Naive thymus-derived CD4-positive, alpha-beta T cell (primary cell): ENCODE results near the gene GMPS. TPM values are rescaled to one million over a fixed set of nuclear protein-coding genes. Genes with fewer than 3 reads are reported as not detected.
"Not testable (repeated sequence)": the region's sequence is repeated elsewhere in the genome, so short reads cannot be mapped to it uniquely, and the experiment has no call there.

Source experiments
- ATAC-seq: fragments of 150-1000 bp; cut with Tn5 transposase; 2 replicates; pipeline ENCODE4 v1.10.0; 2021; ENCODE audit warnings: mild to moderate bottlenecking, moderate library complexity
- CTCF ChIA-PET: fragments of 350-600 bp; sonication (Branson Sonifier 250); formaldehyde crosslinking; loops from one replicate; lab custom pipeline; 2021; ENCODE audit warnings: antibody characterized with exemption; lab: Charles Lee
- POLR2A ChIA-PET: fragments of 350-600 bp; sonication (Branson Sonifier 250); formaldehyde crosslinking; loops from one replicate; lab custom pipeline; 2021; ENCODE audit warnings: antibody characterized with exemption, inconsistent platforms; lab: Charles Lee
- DNase-seq, 9 donors: peaks; one replicate each; pipeline versions ENCODE4 v3.0.0 to v3.0.0-alpha.2; 2020 to 2022; ENCODE audit warnings: mixed read lengths in 1 of 9
- H3K27ac ChIP-seq: one replicate; pipeline ENCODE4 v1.7.0; 2013; ENCODE audit warnings: mild to moderate bottlenecking, low read depth, low read length, moderate library complexity
- H3K27me3 ChIP-seq, 2 donors: one replicate each; pipeline ENCODE4 v1.7.0; 2013; ENCODE audit warnings: low read length in 2 of 2, mild to moderate bottlenecking in 2 of 2, moderate library complexity in 2 of 2; ENCODE audit not compliant: control insufficient read depth in 2 of 2, insufficient read depth in 2 of 2
- H3K36me3 ChIP-seq, 3 experiments: 1 replicate in 2 of 3; 2 replicates in 1 of 3; pipeline ENCODE4 v1.7.0; 2013; ENCODE audit warnings: low read length in 3 of 3, mild to moderate bottlenecking in 3 of 3, moderate library complexity in 1 of 3; ENCODE audit not compliant: insufficient read depth in 3 of 3, control insufficient read depth in 2 of 3
- H3K4me1 ChIP-seq, 2 donors: one replicate each; pipeline ENCODE4 v1.7.0; 2013; ENCODE audit warnings: low read length in 2 of 2, mild to moderate bottlenecking in 2 of 2, moderate library complexity in 1 of 2; ENCODE audit not compliant: control insufficient read depth in 2 of 2, insufficient read depth in 2 of 2
- H3K4me3 ChIP-seq: 2 replicates; pipeline ENCODE4 v1.7.0; 2013; ENCODE audit warnings: mild to moderate bottlenecking, low read length
- H3K9me3 ChIP-seq, 3 experiments: 1 replicate in 2 of 3; 2 replicates in 1 of 3; pipeline ENCODE4 v1.7.0; 2013; ENCODE audit warnings: low read length in 3 of 3; ENCODE audit not compliant: control insufficient read depth in 2 of 3
- H3K27ac Mint-ChIP-seq, 9 donors: one replicate each; pipeline ENCODE4 v1.8.0; 2020 to 2022; ENCODE audit warnings: mixed read lengths in 9 of 9, mild to moderate bottlenecking in 8 of 9, moderate library complexity in 5 of 9, inconsistent platforms in 2 of 9
- H3K27me3 Mint-ChIP-seq, 5 donors: one replicate each; pipeline ENCODE4 v1.8.0; 2021 to 2022; ENCODE audit warnings: mixed read lengths in 5 of 5, mild to moderate bottlenecking in 1 of 5
- H3K36me3 Mint-ChIP-seq, 5 donors: one replicate each; pipeline ENCODE4 v1.8.0; 2020 to 2022; ENCODE audit warnings: mixed read lengths in 5 of 5, mild to moderate bottlenecking in 3 of 5, inconsistent platforms in 1 of 5
- H3K4me1 Mint-ChIP-seq, 7 donors: one replicate each; pipeline ENCODE4 v1.8.0; 2020 to 2022; ENCODE audit warnings: mixed read lengths in 7 of 7, mild to moderate bottlenecking in 3 of 7, inconsistent platforms in 1 of 7
- H3K4me3 Mint-ChIP-seq, 10 donors: one replicate each; pipeline ENCODE4 v1.8.0; 2020 to 2022; ENCODE audit warnings: mild to moderate bottlenecking in 10 of 10, mixed read lengths in 10 of 10, moderate library complexity in 6 of 10, inconsistent platforms in 2 of 10
- H3K9me3 Mint-ChIP-seq, 11 donors: one replicate each; pipeline ENCODE4 v1.8.0; 2020 to 2022; ENCODE audit warnings: mixed read lengths in 11 of 11, mild to moderate bottlenecking in 4 of 11, inconsistent platforms in 1 of 11, moderate library complexity in 1 of 11
- intact Hi-C, 2 donors: fragments of 100-400 bp; cut with micrococcal nuclease; formaldehyde crosslinking; loops; one replicate each; pipeline ENCODE4 v1.15.1; 2023
- polyA plus RNA-seq, 2 donors: library from polyadenylated mRNA; unstranded; fragments of 300-500 nt; fragmentation: Illumina TruSeq; gene quantifications; one replicate each; pipeline ENCODE4 v1.2.3, GENCODE V29; 2021
- total RNA-seq, 6 experiments: library from RNA in 5 of 6; stranded (reverse) in 5 of 6; gene quantifications; 1 replicate in 5 of 6; 2 replicates in 1 of 6; pipeline ENCODE4 v1.2.3 and lab custom pipeline; 2021 to 2026

Gene GMPS
- total and polyA plus RNA-seq, 7 experiments from 2014 or later = 36.3 to 85.1 (median 47.5) TPM

GRCh38 chr3:155849404-155849803 lies 21.0 kb upstream of the GMPS start:
- not testable (repeated sequence) for H3K9me3 Mint-ChIP-seq

GRCh38 chr3:155852341-155852740 lies 18.1 kb upstream of the GMPS start:
- no peak for DNase-seq
- Mint-ChIP-seq H3K9me3 (peaks cover 0 to 9% (median 2%) of the 10 kb centered on the region in 11 donors), H3K4me3 (peak overlapping the region; percentile 86 to 99 (median 95)), H3K27ac (peak overlapping the region in 8 of 9 donors; percentile 8 to 100 (median 98)), H3K27me3 (peaks cover 0 to 7% (median 0%) of the 10 kb centered on the region in 5 donors), H3K36me3 (peaks cover 0 to 30% (median 12%) of the 10 kb centered on the region in 5 donors), H3K4me1 (peaks cover 34 to 63% (median 54%) of the 10 kb centered on the region in 7 donors)
- peak overlapping the region; percentile 85 for H3K4me3 ChIP-seq
- ATAC-seq = no peak
- peaks cover 0 to 6% (median 0%) of the 10 kb centered on the region in 3 experiments for H3K36me3 ChIP-seq
- no peak overlapping the region for H3K27ac ChIP-seq
- CTCF ChIA-PET = interaction anchor here (0.8 to 1.3 kb wide), 3 partner anchors 18 to 97 kb away, joined by 3 to 7 read pairs (median 4); partner anchors contain the start of genes C3orf33 and GMPS
- no peaks in the 10 kb centered on the region for H3K9me3 ChIP-seq
- H3K4me1 ChIP-seq = peaks cover 21 to 39% of the 10 kb centered on the region in 2 donors
- no peaks in the 10 kb centered on the region for H3K27me3 ChIP-seq
- intact Hi-C loops = loop anchor here (5.0 to 10.0 kb wide), 6 partner anchors 100 to 965 kb away; partner anchors contain the start of gene SSR3 (in 1 of the 2)
- POLR2A ChIA-PET = interaction anchor here (2.1 to 3.2 kb wide), 3 partner anchors 19 to 1308 kb away, joined by 10 to 34 read pairs (median 25); partner anchors contain the start of genes C3orf33, CCNL1 and GMPS

More at GRCh38 chr3:155849404-155849803, 21.0 kb upstream of the GMPS start:
- H3K27ac ChIP-seq, H3K36me3 ChIP-seq, H3K4me3 ChIP-seq, H3K27ac Mint-ChIP-seq, H3K27me3 Mint-ChIP-seq, intact Hi-C loops, ATAC-seq, DNase-seq, H3K9me3 ChIP-seq, H3K27me3 ChIP-seq: not testable (repeated sequence)
- CTCF ChIA-PET = interaction anchor here (1.6 kb wide), 1 partner anchor 43 kb away, joined by 5 read pairs; the partner anchor contains the start of gene C3orf33
- Mint-ChIP-seq H3K4me1 (peaks cover 40 to 76% (median 63%) of the 10 kb centered on the region in 7 donors), H3K36me3 (peaks cover 0 to 29% (median 12%) of the 10 kb centered on the region in 5 donors), H3K4me3 (peak overlapping the region in 9 of 10 donors; percentile 36 to 65 (median 59))
- POLR2A ChIA-PET = interaction anchor here (0.7 kb wide), 1 partner anchor 12 kb away, joined by 3 read pairs; no protein-coding TSS in a partner anchor
- H3K4me1 ChIP-seq = peaks cover 18 to 44% of the 10 kb centered on the region in 2 donors

GRCh38 chr3:155853214-155854140 lies 17.0 kb upstream of the GMPS start:
- ChIA-PET POLR2A (interaction anchor here (0.7 to 3.2 kb wide), 6 partner anchors 8 to 1307 kb away, joined by 3 to 34 read pairs (median 8); partner anchors contain the start of genes C3orf33, CCNL1 and GMPS), CTCF (interaction anchor here (0.8 to 2.1 kb wide), 3 partner anchors 17 to 98 kb away, joined by 3 to 13 read pairs (median 3); partner anchors contain the start of genes C3orf33 and GMPS)
- peak overlapping the region; percentile 82 for H3K27ac ChIP-seq
- Mint-ChIP-seq H3K4me1 (peaks cover 27 to 54% (median 45%) of the 10 kb centered on the region in 7 donors), H3K36me3 (peaks cover 0 to 25% (median 6%) of the 10 kb centered on the region in 5 donors), H3K4me3 (peak overlapping the region; percentile 86 to 99 (median 95)), H3K27me3 (peaks cover 0 to 7% (median 0%) of the 10 kb centered on the region in 5 donors), H3K27ac (peak overlapping the region; percentile 97 to 100 (median 99)), H3K9me3 (peaks cover 0 to 9% (median 2%) of the 10 kb centered on the region in 11 donors)
- peak in 4 of 9 donors; percentile 17 to 49 (median 20) for DNase-seq
- H3K9me3 ChIP-seq = no peaks in the 10 kb centered on the region
- no peak for ATAC-seq
- peaks cover 0 to 6% (median 0%) of the 10 kb centered on the region in 3 experiments for H3K36me3 ChIP-seq
- H3K4me1 ChIP-seq = peaks cover 21 to 39% of the 10 kb centered on the region in 2 donors
- H3K4me3 ChIP-seq = peak overlapping the region; percentile 85
- intact Hi-C loops = loop anchor here (1.0 to 10.0 kb wide), 17 partner anchors 9 to 1529 kb away; partner anchors contain the start of genes C3orf33 (in 2 of the 2), CCNL1 (in 2 of the 2), DHX36 (in 2 of the 2) and GMPS (in 2 of the 2)
- no peaks in the 10 kb centered on the region for H3K27me3 ChIP-seq

GRCh38 chr3:155854141-155854940 lies 16.1 kb upstream of the GMPS start, which contains the start of gene SLC33A1:
Gene SLC33A1, minus strand, starts transcription at chr3:155854427. Its CDS starts 430 bp downstream, at chr3:155853997.
- peaks cover 0 to 6% (median 0%) of the 10 kb centered on the region in 3 experiments for H3K36me3 ChIP-seq
- Mint-ChIP-seq H3K36me3 (peaks cover 0 to 23% (median 6%) of the 10 kb centered on the region in 5 donors), H3K27me3 (peaks cover 0 to 7% (median 0%) of the 10 kb centered on the region in 5 donors), H3K9me3 (peaks cover 0 to 9% (median 2%) of the 10 kb centered on the region in 11 donors), H3K27ac (peak within 1 kb of the TSS; percentile 97 to 100 (median 99)), H3K4me1 (peaks cover 24 to 47% (median 39%) of the 10 kb centered on the region in 7 donors), H3K4me3 (peak within 1 kb of the TSS; percentile 86 to 99 (median 95))
- peak; percentile 96 for ATAC-seq
- H3K9me3 ChIP-seq = no peaks in the 10 kb centered on the region
- POLR2A ChIA-PET = interaction anchor here (0.7 to 3.2 kb wide), 6 partner anchors 8 to 1306 kb away, joined by 3 to 34 read pairs (median 8); partner anchors contain the start of genes C3orf33, CCNL1 and GMPS
- H3K27ac ChIP-seq = peak within 1 kb of the TSS; percentile 90
- no peaks in the 10 kb centered on the region for H3K27me3 ChIP-seq
- peaks cover 19 to 33% of the 10 kb centered on the region in 2 donors for H3K4me1 ChIP-seq
- CTCF ChIA-PET = interaction anchor here (1.2 to 2.1 kb wide), 2 partner anchors 16 to 48 kb away, joined by 3 to 13 read pairs; partner anchors contain the start of genes C3orf33 and GMPS
- H3K4me3 ChIP-seq = peak within 1 kb of the TSS; percentile 85
- DNase-seq = peak; percentile 95 to 99 (median 98)
- intact Hi-C loops = loop anchor here (1.0 to 10.0 kb wide), 17 partner anchors 8 to 1530 kb away; partner anchors contain the start of genes C3orf33 (in 2 of the 2), CCNL1 (in 2 of the 2), DHX36 (in 2 of the 2) and GMPS (in 2 of the 2)

- no peak overlapping the region for H3K27ac Mint-ChIP-seq
- peak; percentile 46 for ATAC-seq
- POLR2A ChIA-PET = no interaction called here
These were observed 10.6 kb upstream of the GMPS start for GRCh38 chr3:155859859-155860258.

More at GRCh38 chr3:155859859-155860258, 10.6 kb upstream of the GMPS start:
- peaks cover 2 to 36% (median 15%) of the 10 kb centered on the region in 7 donors for H3K4me1 Mint-ChIP-seq
- H3K9me3 Mint-ChIP-seq = peaks cover 0 to 2% (median under 1%) of the 10 kb centered on the region in 11 donors
- intact Hi-C loops = loop anchor here (1.0 to 10.0 kb wide), 7 partner anchors 54 to 1526 kb away; partner anchors contain the start of genes C3orf33 (in 1 of the 2) and SSR3 (in 1 of the 2)
- DNase-seq = peak in 2 of 9 donors; percentile 18
- CTCF ChIA-PET = interaction anchor here (1.2 kb wide), 1 partner anchor 54 kb away, joined by 3 read pairs; no protein-coding TSS in a partner anchor
- H3K27me3 Mint-ChIP-seq = peaks cover 0 to 3% (median 0%) of the 10 kb centered on the region in 5 donors
- peaks cover 0 to 8% (median 0%) of the 10 kb centered on the region in 5 donors for H3K36me3 Mint-ChIP-seq
- Histone ChIP-seq H3K36me3 (no peaks in the 10 kb centered on the region), H3K4me1 (peaks cover 3% of the 10 kb centered on the region in 2 donors), H3K27me3 (no peaks in the 10 kb centered on the region), H3K27ac (no peak overlapping the region), H3K9me3 (no peaks in the 10 kb centered on the region), H3K4me3 (no peak overlapping the region)
- no peak overlapping the region for H3K4me3 Mint-ChIP-seq
